GM21717 (cell line): ENCODE data around the gene HOXB1.
"Not testable (repeated sequence)": the region's sequence is repeated elsewhere in the genome, so short reads cannot be mapped to it uniquely, and the experiment has no call there.

Experiments used
- ATAC-seq: cut with Tn5 transposase; IDR thresholded peaks from one replicate; pipeline ENCODE4 v1.9.1; 2021; ENCODE audit warnings: mild to moderate bottlenecking, moderate library complexity; ENCODE audit not compliant: unreplicated experiment

The HOXB1 gene

GRCh38 chr17:48499735-48500434, 30.9 kb downstream of the HOXB1 start:
- ATAC-seq: no peak

GRCh38 chr17:48499248-48499647, 31.6 kb downstream of the HOXB1 start:
- no peak for ATAC-seq

GRCh38 chr17:48498164-48498850, 32.5 kb downstream of the HOXB1 start:
- ATAC-seq: no peak

- ATAC-seq: no peak
Measured at GRCh38 chr17:48497103-48497502, 33.7 kb downstream of the HOXB1 start.

GRCh38 chr17:48494335-48494734, 36.5 kb downstream of the HOXB1 start:
- ATAC-seq: no peak

GRCh38 chr17:48492401-48493298, 38.2 kb downstream of the HOXB1 start:
- ATAC-seq: no peak

GRCh38 chr17:48491527-48492273, 39.1 kb downstream of the HOXB1 start:
- no peak for ATAC-seq

- no peak for ATAC-seq
Measured at GRCh38 chr17:48490451-48490892, 40.3 kb downstream of the HOXB1 start.

GRCh38 chr17:48489781-48490180, 41.0 kb downstream of the HOXB1 start:
- ATAC-seq: no peak

GRCh38 chr17:48488548-48489106, 42.2 kb downstream of the HOXB1 start:
- no peak for ATAC-seq

- ATAC-seq: no peak
Measured at GRCh38 chr17:48487221-48487620, 43.6 kb downstream of the HOXB1 start.

GRCh38 chr17:48486557-48486956, 44.3 kb downstream of the HOXB1 start:
- no peak for ATAC-seq

- no peak for ATAC-seq
Measured at GRCh38 chr17:48484850-48485249, 46.0 kb downstream of the HOXB1 start.

GRCh38 chr17:48484256-48484655, 46.6 kb downstream of the HOXB1 start:
- no peak for ATAC-seq

GRCh38 chr17:48483471-48484131, 47.2 kb downstream of the HOXB1 start:
- ATAC-seq: no peak

- ATAC-seq: no peak
Measured at GRCh38 chr17:48483004-48483403, 47.8 kb downstream of the HOXB1 start.

- ATAC-seq: not testable (repeated sequence)
Measured at GRCh38 chr17:48482301-48482700, 48.5 kb downstream of the HOXB1 start.

- no peak for ATAC-seq
Measured at GRCh38 chr17:48479014-48479402, 51.8 kb downstream of the HOXB1 start.
